SK-N-SH treated with all-trans-retinoic acid at 6 μM for 48 hours (cell line): Measurements from ENCODE around the gene SORCS2.

Experiments used
- ARNTL ChIP-seq: fragments of 450-650 bp; formaldehyde crosslinking; IDR thresholded peaks from 2 replicates; pipeline ENCODE4 v1.5.0; 2020; ENCODE audit warnings: low read depth, mild to moderate bottlenecking, moderate library complexity, borderline replicate concordance
- BACH2 ChIP-seq: fragments of 250-450 bp; sonication (Bioruptor Pico); IDR thresholded peaks from 2 replicates; pipeline ENCODE4 v1.9.0; 2021; ENCODE audit warnings: mild to moderate bottlenecking, borderline replicate concordance
- CSDC2 ChIP-seq: fragments of 250-450 bp; sonication (Bioruptor Pico); IDR thresholded peaks from 2 replicates; pipeline ENCODE4 v1.5.0; 2020; ENCODE audit warnings: mild to moderate bottlenecking, moderate library complexity
- ISL1 ChIP-seq: fragments of 250-450 bp; sonication (Bioruptor Pico); IDR thresholded peaks from 2 replicates; pipeline ENCODE4 v2.1.2; 2022; ENCODE audit warnings: mild to moderate bottlenecking, moderate library complexity
- OSR1 ChIP-seq: fragments of 250-450 bp; sonication (Bioruptor Pico); IDR thresholded peaks from 2 replicates; pipeline ENCODE4 v1.8.0; 2022; ENCODE audit warnings: moderate library complexity, mild to moderate bottlenecking, inconsistent platforms
- PPARA ChIP-seq: fragments of 250-450 bp; sonication (Bioruptor Pico); IDR thresholded peaks from 2 replicates; pipeline ENCODE4 v1.5.0; 2020; ENCODE audit warnings: mild to moderate bottlenecking, borderline replicate concordance
- RARB ChIP-seq: fragments of 250-450 bp; sonication (Bioruptor Pico); IDR thresholded peaks from 2 replicates; pipeline ENCODE4 v1.8.0; 2021; ENCODE audit warnings: mild to moderate bottlenecking, moderate library complexity
- ZC3H10 ChIP-seq: fragments of 250-450 bp; sonication (Bioruptor Pico); IDR thresholded peaks from 2 replicates; pipeline ENCODE4 v1.5.1; 2021; ENCODE audit warnings: mild to moderate bottlenecking, moderate library complexity
- ZNF8 ChIP-seq: fragments of 450-650 bp; formaldehyde crosslinking; IDR thresholded peaks from 2 replicates; pipeline ENCODE4 v1.5.0; 2020; ENCODE audit warnings: mild to moderate bottlenecking, moderate library complexity
- TF ChIP-seq, protein P1 (sequence below): fragments of 250-450 bp; sonication (Bioruptor Pico); IDR thresholded peaks from 2 replicates; pipeline ENCODE4 v1.8.0; 2020; ENCODE audit warnings: mild to moderate bottlenecking, moderate library complexity, borderline replicate concordance
- TF ChIP-seq, protein P2 (sequence below): fragments of 250-450 bp; sonication (Bioruptor Pico); IDR thresholded peaks from 2 replicates; pipeline ENCODE4 v1.5.1; 2021; ENCODE audit warnings: mild to moderate bottlenecking, moderate library complexity
- TF ChIP-seq, protein P3 (sequence below): fragments of 250-450 bp; sonication (Bioruptor Pico); IDR thresholded peaks from 2 replicates; pipeline ENCODE4 v1.8.0; 2021; ENCODE audit warnings: low read depth, mild to moderate bottlenecking, moderate library complexity, borderline replicate concordance
- TF ChIP-seq, protein P4 (sequence below): fragments of 250-450 bp; sonication (Bioruptor Pico); IDR thresholded peaks from 2 replicates; pipeline ENCODE4 v1.5.0; 2020; ENCODE audit warnings: mild to moderate bottlenecking, moderate library complexity
- TF ChIP-seq, protein P5 (sequence below): fragments of 250-450 bp; sonication (Bioruptor Pico); IDR thresholded peaks from 2 replicates; pipeline ENCODE4 v1.5.1; 2020; ENCODE audit warnings: low read depth, mild to moderate bottlenecking, moderate library complexity

DNA sequence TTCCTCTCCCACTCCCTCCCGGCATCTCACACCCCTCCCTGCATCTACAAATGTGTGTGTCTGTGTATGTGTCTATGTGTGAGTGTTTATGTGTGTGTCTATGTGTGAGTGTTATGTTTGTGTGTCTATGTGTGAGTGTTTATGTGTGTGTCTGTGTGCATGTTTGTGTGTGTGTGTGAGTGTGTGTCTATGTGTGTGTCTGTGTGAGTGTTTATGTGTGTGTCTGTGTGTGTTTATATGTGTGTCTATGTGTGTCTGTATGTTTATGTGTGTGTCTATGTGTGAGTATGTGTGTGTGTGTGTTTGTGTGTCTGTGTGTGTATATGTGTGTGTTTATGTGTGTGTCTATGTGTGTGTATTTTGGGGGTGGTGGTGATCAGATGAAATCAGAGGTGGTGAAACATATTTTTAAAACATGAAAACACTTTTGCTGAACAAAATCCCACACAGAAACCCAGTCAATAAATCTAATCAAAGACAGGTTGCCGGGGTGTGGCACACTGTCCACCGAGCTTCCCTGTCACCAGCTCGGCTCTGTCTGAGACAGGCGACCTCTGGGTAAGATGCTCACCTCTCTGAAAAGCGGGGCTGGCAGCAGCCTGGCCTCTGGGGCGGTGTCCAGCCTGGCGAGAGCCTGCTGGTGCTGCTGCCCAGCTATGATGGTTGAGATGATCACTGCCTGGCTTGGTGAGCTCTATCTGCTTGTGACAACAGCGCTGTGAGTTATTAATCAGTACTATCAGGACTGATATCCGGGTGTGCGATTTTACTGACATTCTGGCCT lies 429.1 kb downstream of the SORCS2 start:
- TF ChIP-seq OSR1 (CRISPR knock-in tag) (no peak), BACH2 (CRISPR knock-in tag) (no peak), ARNTL (no peak), CSDC2 (CRISPR knock-in tag) (no peak), RARB (CRISPR knock-in tag) (no peak), ISL1 (CRISPR knock-in tag) (no peak), ZC3H10 (CRISPR knock-in tag) (no peak), PPARA (CRISPR knock-in tag) (no peak), ZNF8 (CRISPR knock-in tag) (no peak)
- TF ChIP-seq, protein P1, sequence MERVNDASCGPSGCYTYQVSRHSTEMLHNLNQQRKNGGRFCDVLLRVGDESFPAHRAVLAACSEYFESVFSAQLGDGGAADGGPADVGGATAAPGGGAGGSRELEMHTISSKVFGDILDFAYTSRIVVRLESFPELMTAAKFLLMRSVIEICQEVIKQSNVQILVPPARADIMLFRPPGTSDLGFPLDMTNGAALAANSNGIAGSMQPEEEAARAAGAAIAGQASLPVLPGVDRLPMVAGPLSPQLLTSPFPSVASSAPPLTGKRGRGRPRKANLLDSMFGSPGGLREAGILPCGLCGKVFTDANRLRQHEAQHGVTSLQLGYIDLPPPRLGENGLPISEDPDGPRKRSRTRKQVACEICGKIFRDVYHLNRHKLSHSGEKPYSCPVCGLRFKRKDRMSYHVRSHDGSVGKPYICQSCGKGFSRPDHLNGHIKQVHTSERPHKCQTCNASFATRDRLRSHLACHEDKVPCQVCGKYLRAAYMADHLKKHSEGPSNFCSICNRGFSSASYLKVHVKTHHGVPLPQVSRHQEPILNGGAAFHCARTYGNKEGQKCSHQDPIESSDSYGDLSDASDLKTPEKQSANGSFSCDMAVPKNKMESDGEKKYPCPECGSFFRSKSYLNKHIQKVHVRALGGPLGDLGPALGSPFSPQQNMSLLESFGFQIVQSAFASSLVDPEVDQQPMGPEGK (CRISPR knock-in tag) = no peak
- TF ChIP-seq, protein P2, sequence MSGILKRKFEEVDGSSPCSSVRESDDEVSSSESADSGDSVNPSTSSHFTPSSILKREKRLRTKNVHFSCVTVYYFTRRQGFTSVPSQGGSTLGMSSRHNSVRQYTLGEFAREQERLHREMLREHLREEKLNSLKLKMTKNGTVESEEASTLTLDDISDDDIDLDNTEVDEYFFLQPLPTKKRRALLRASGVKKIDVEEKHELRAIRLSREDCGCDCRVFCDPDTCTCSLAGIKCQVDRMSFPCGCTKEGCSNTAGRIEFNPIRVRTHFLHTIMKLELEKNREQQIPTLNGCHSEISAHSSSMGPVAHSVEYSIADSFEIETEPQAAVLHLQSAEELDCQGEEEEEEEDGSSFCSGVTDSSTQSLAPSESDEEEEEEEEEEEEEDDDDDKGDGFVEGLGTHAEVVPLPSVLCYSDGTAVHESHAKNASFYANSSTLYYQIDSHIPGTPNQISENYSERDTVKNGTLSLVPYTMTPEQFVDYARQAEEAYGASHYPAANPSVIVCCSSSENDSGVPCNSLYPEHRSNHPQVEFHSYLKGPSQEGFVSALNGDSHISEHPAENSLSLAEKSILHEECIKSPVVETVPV = no peak
- TF ChIP-seq, protein P3, sequence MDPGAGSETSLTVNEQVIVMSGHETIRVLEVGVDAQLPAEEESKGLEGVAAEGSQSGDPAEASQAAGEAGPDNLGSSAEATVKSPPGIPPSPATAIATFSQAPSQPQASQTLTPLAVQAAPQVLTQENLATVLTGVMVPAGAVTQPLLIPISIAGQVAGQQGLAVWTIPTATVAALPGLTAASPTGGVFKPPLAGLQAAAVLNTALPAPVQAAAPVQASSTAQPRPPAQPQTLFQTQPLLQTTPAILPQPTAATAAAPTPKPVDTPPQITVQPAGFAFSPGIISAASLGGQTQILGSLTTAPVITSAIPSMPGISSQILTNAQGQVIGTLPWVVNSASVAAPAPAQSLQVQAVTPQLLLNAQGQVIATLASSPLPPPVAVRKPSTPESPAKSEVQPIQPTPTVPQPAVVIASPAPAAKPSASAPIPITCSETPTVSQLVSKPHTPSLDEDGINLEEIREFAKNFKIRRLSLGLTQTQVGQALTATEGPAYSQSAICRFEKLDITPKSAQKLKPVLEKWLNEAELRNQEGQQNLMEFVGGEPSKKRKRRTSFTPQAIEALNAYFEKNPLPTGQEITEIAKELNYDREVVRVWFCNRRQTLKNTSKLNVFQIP (CRISPR knock-in tag) = no peak
- TF ChIP-seq, protein P4, sequence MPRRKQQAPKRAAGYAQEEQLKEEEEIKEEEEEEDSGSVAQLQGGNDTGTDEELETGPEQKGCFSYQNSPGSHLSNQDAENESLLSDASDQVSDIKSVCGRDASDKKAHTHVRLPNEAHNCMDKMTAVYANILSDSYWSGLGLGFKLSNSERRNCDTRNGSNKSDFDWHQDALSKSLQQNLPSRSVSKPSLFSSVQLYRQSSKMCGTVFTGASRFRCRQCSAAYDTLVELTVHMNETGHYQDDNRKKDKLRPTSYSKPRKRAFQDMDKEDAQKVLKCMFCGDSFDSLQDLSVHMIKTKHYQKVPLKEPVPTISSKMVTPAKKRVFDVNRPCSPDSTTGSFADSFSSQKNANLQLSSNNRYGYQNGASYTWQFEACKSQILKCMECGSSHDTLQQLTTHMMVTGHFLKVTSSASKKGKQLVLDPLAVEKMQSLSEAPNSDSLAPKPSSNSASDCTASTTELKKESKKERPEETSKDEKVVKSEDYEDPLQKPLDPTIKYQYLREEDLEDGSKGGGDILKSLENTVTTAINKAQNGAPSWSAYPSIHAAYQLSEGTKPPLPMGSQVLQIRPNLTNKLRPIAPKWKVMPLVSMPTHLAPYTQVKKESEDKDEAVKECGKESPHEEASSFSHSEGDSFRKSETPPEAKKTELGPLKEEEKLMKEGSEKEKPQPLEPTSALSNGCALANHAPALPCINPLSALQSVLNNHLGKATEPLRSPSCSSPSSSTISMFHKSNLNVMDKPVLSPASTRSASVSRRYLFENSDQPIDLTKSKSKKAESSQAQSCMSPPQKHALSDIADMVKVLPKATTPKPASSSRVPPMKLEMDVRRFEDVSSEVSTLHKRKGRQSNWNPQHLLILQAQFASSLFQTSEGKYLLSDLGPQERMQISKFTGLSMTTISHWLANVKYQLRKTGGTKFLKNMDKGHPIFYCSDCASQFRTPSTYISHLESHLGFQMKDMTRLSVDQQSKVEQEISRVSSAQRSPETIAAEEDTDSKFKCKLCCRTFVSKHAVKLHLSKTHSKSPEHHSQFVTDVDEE (CRISPR knock-in tag) = no peak
- TF ChIP-seq, protein P5, sequence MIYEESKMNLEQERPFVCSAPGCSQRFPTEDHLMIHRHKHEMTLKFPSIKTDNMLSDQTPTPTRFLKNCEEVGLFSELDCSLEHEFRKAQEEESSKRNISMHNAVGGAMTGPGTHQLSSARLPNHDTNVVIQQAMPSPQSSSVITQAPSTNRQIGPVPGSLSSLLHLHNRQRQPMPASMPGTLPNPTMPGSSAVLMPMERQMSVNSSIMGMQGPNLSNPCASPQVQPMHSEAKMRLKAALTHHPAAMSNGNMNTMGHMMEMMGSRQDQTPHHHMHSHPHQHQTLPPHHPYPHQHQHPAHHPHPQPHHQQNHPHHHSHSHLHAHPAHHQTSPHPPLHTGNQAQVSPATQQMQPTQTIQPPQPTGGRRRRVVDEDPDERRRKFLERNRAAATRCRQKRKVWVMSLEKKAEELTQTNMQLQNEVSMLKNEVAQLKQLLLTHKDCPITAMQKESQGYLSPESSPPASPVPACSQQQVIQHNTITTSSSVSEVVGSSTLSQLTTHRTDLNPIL (CRISPR knock-in tag) = no peak
